Activated CD4-positive, alpha-beta memory T cell treated with anti-CD3 and anti-CD28 coated beads for 36 hours (primary cell): ENCODE data around the gene FAT2. TPM values are rescaled to one million over a fixed set of nuclear protein-coding genes. Genes with fewer than 3 reads are reported as not detected.

Source experiments
- total RNA-seq, 2 experiments: library from RNA; stranded (reverse); gene quantifications; one replicate each; pipeline ENCODE4 v1.2.3, GENCODE V29; 2021

The FAT2 gene
- total RNA-seq, 2 experiments from 2014 or later, result not detected

Other genes with a start within 250 kb of the FAT2 start
- not detected for gene SLC36A2, start 243.8 kb downstream of the FAT2 start, total RNA-seq
- 1 to 10 TPM; 3.8 to 3.9 TPM for gene SLC36A1, start 143.7 kb downstream of the FAT2 start, total RNA-seq
- gene SPARC, start 95.6 kb upstream of the FAT2 start, total RNA-seq, result not detected
- 10 to 100 TPM; 83.1 to 89.9 TPM for gene ATOX1, start 167.3 kb upstream of the FAT2 start, total RNA-seq
- 100 to 1,000 TPM; 237 TPM for gene G3BP1, start 180.6 kb upstream of the FAT2 start, total RNA-seq